Endothelial cell of umbilical vein (primary cell): ENCODE results near the gene CMSS1. TPM values are rescaled to one million over a fixed set of nuclear protein-coding genes. Genes with fewer than 3 reads are reported as not detected.

Experiments used
- BruUV-seq: library from RNA; stranded (reverse); fragments of 400-500 nt; replicated peaks from 2 replicates; lab custom pipeline; 2021; lab: Mats Ljungman, UMichigan
- CTCF ChIA-PET: fragments of 300-600, 350-600 bp; sonication (Branson Sonifier 250); formaldehyde crosslinking; loops from one replicate; lab custom pipeline; 2021; ENCODE audit warnings: antibody characterized with exemption, inconsistent platforms; lab: Charles Lee
- POLR2A ChIA-PET: fragments of 300-600, 350-600 bp; sonication (Branson Sonifier 250); formaldehyde crosslinking; loops from one replicate; lab custom pipeline; 2021; ENCODE audit warnings: antibody characterized with exemption, inconsistent platforms; lab: Charles Lee
- DNase-seq: peaks from one replicate; pipeline ENCODE4 v3.0.0-alpha.2; 2011; ENCODE audit warnings: low read depth, low spot score
- FAIRE-seq: peaks from 2 replicates; lab custom pipeline; 2011; peaks lifted over from hg19 to GRCh38; lab: Jason Lieb, UNC
- H2AFZ ChIP-seq: 2 replicates; pipeline ENCODE4 v1.6.0; 2012; ENCODE audit warnings: low read depth, low read length, control low read depth, inconsistent platforms
- H3K27ac ChIP-seq: 2 replicates; pipeline ENCODE4 v1.5.1; 2011; ENCODE audit warnings: low read depth, mild to moderate bottlenecking, control low read depth, low read length, moderate library complexity; ENCODE audit not compliant: insufficient read depth
- H3K27me3 ChIP-seq, 2 experiments: 2 replicates each; pipeline versions ENCODE4 v1.6.0 to v1.6.1; 2011; ENCODE audit warnings: low read length in 2 of 2, mixed read lengths in 1 of 2; ENCODE audit not compliant: control insufficient read depth in 2 of 2, insufficient read depth in 2 of 2
- H3K36me3 ChIP-seq, 2 experiments: 2 replicates in 1 of 2; 3 replicates in 1 of 2; pipeline ENCODE4 v1.5.1; 2011; ENCODE audit warnings: low read length in 2 of 2, mild to moderate bottlenecking in 1 of 2, moderate library complexity in 1 of 2; ENCODE audit not compliant: control insufficient read depth in 2 of 2, insufficient read depth in 2 of 2; ENCODE audit errors: extremely low read depth in 1 of 2
- H3K4me1 ChIP-seq: 3 replicates; pipeline ENCODE4 v1.5.1; 2011; ENCODE audit warnings: mild to moderate bottlenecking, low read length; ENCODE audit not compliant: control insufficient read depth, insufficient read depth; ENCODE audit errors: extremely low read depth
- H3K4me2 ChIP-seq: 2 replicates; pipeline ENCODE4 v1.6.1; 2011; ENCODE audit warnings: low read length, control low read depth, mixed read lengths; ENCODE audit not compliant: insufficient read depth
- H3K4me3 ChIP-seq, 3 experiments: fragments of 200-600 bp in 1 of 3; sonication (generic), shearing (Covaris generic) in 1 of 3; replicated peaks in 1 of 3; 2 replicates each; pipeline ENCODE4 v1.5.1; 2011 to 2016; ENCODE audit warnings: control low read depth in 3 of 3, low read length in 3 of 3, mild to moderate bottlenecking in 2 of 3, inconsistent platforms in 1 of 3, low read depth in 1 of 3, moderate library complexity in 1 of 3; ENCODE audit not compliant: insufficient read depth in 1 of 3
- H3K79me2 ChIP-seq: 2 replicates; pipeline ENCODE4 v1.6.0; 2012; ENCODE audit warnings: low read length, inconsistent platforms; ENCODE audit not compliant: control insufficient read depth, insufficient read depth
- H3K9ac ChIP-seq: replicated peaks from 2 replicates; pipeline ENCODE3; 2011; ENCODE audit warnings: low read length, control low read depth; ENCODE audit not compliant: insufficient read depth; ENCODE audit errors: extremely low read depth
- H3K9me1 ChIP-seq: replicated peaks from 3 replicates; pipeline ENCODE4 v1.6.0; 2011; ENCODE audit warnings: mild to moderate bottlenecking, low read length; ENCODE audit not compliant: control insufficient read depth, insufficient read depth; ENCODE audit errors: extremely low read depth
- H3K9me3 ChIP-seq: replicated peaks from 2 replicates; pipeline ENCODE4 v1.5.1; 2012; ENCODE audit warnings: low read length, inconsistent platforms; ENCODE audit not compliant: control insufficient read depth, insufficient read depth
- H4K20me1 ChIP-seq: replicated peaks from 2 replicates; pipeline ENCODE3; 2011; ENCODE audit warnings: mild to moderate bottlenecking, low read length; ENCODE audit not compliant: control insufficient read depth, insufficient read depth; ENCODE audit errors: extremely low read depth
- EZH2 ChIP-seq: IDR thresholded peaks from 2 replicates; pipeline ENCODE4 v1.6.1; 2012; ENCODE audit warnings: borderline replicate concordance, low read depth, mild to moderate bottlenecking, moderate library complexity, low read length, inconsistent platforms; ENCODE audit not compliant: severe bottlenecking
- FOS ChIP-seq: IDR thresholded peaks from 2 replicates; pipeline ENCODE4 v1.6.1; 2011; ENCODE audit warnings: mild to moderate bottlenecking, low read length, moderate library complexity, borderline replicate concordance; ENCODE audit not compliant: insufficient read depth
- GATA2 ChIP-seq: IDR thresholded peaks from 2 replicates; pipeline ENCODE4 v1.7.0; 2011; ENCODE audit warnings: low read depth, mild to moderate bottlenecking, moderate library complexity, mixed read lengths, low read length; ENCODE audit not compliant: insufficient read length, insufficient read depth
- JUN ChIP-seq: IDR thresholded peaks from 2 replicates; pipeline ENCODE4 v1.6.1; 2011; ENCODE audit warnings: borderline replicate concordance, low read depth; ENCODE audit not compliant: insufficient read length, insufficient read depth
- MYC ChIP-seq: IDR thresholded peaks from one replicate; pipeline ENCODE4 v1.6.1; 2011; ENCODE audit warnings: mild to moderate bottlenecking, low read depth, low read length
- POLR2A ChIP-seq: IDR thresholded peaks from 2 replicates; pipeline ENCODE4 v1.6.1; 2012; ENCODE audit warnings: low read depth, mild to moderate bottlenecking, control low read depth, low read length
- POLR2AphosphoS5 ChIP-seq: IDR thresholded peaks from 2 replicates; pipeline ENCODE4 v1.6.1; 2012; ENCODE audit warnings: low read depth, mild to moderate bottlenecking, control low read depth, low read length, moderate library complexity; ENCODE audit not compliant: insufficient read depth
- dilution Hi-C: fragments of 300-500 bp; cut with MboI; formaldehyde crosslinking; loops from one replicate; pipeline ENCODE4 v1.15.0; 2019; ENCODE audit warnings: low sequenced_read_pairs; ENCODE audit not compliant: extremely low pct_ligation_motif_present
- intact Hi-C: fragments of 100-400 bp; cut with micrococcal nuclease; formaldehyde crosslinking; loops from one replicate; pipeline ENCODE4 v1.10.0; 2022
- polyA plus RNA-seq, 4 experiments: library from polyadenylated mRNA; depleted of rRNA in 3 of 4; stranded (reverse) in 3 of 4; unstranded in 1 of 4; fragments of >200 nt; gene quantifications; 2 replicates each; pipeline versions ENCODE4 v1.2.1 to v1.2.3, GENCODE V29; 2011 to 2012; ENCODE audit warnings: missing spikeins in 1 of 4
- total RNA-seq: library from RNA; stranded (reverse); gene quantifications from 2 replicates; pipeline ENCODE4 v1.2.3, GENCODE V29; 2021
- TF ChIP-seq, protein P1 (sequence below), 2 donors: IDR thresholded peaks; 1 replicate in 1 of 2; 2 replicates in 1 of 2; pipeline ENCODE4 v1.5.1; 2011; ENCODE audit warnings: low read length in 2 of 2, mild to moderate bottlenecking in 2 of 2, moderate library complexity in 2 of 2, control low read depth in 1 of 2, inconsistent platforms in 1 of 2, low read depth in 1 of 2; ENCODE audit not compliant: insufficient read depth in 1 of 2; ENCODE audit errors: extremely low read depth in 1 of 2
- TF ChIP-seq, protein P2 (sequence below): IDR thresholded peaks from 2 replicates; pipeline ENCODE4 v1.6.1; 2011; ENCODE audit not compliant: insufficient read depth, insufficient read length

The CMSS1 gene
- total and polyA plus RNA-seq, 2 donors (not counting 3 experiments of a cell fraction or from before 2014, with no cell fraction given) = 9.7 to 60.6 TPM

DNA sequence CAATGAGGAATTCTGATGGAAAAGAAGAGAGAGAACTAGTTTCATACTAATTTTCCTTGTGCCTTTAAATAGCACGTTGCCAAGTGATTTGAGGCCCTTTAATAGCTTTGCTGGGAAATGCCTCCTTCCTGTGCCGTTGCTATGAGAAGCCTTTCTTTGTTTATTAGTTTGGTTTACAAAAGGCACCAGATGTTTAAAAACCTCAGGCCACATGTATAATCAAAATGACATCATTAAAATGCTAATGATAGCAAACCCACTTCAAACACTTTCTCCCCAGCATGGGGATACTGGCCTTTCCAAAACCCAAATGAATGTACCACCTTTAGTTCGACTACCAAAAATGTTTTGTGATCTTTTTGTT lies 393.1 kb downstream of the CMSS1 start:
- Histone ChIP-seq H3K9me3 (no peaks in the 10 kb centered on the region), H3K27me3 (peaks cover 1 to 2% of the 10 kb centered on the region in 2 experiments), H3K4me1 (no peaks in the 10 kb centered on the region), H3K79me2 (no peaks in the 10 kb centered on the region), H3K4me2 (no peak overlapping the region), H3K36me3 (no peaks in the 10 kb centered on the region), H3K27ac (no peak overlapping the region), H4K20me1 (no peaks in the 10 kb centered on the region), H3K4me3 (no peak overlapping the region), H2AFZ (no peak overlapping the region), H3K9ac (no peak overlapping the region), H3K9me1 (no peaks in the 10 kb centered on the region)
- dilution Hi-C loops = no loop called here
- intact Hi-C loops = loop anchor here (1.0 kb wide), 1 partner anchor 51 kb away; no protein-coding TSS in a partner anchor
- TF ChIP-seq JUN (peak; percentile 85), GATA2 (no peak), POLR2A (no peak), EZH2 (no peak), POLR2AphosphoS5 (no peak), FOS (no peak), MYC (no peak)
- TF ChIP-seq, protein P1, sequence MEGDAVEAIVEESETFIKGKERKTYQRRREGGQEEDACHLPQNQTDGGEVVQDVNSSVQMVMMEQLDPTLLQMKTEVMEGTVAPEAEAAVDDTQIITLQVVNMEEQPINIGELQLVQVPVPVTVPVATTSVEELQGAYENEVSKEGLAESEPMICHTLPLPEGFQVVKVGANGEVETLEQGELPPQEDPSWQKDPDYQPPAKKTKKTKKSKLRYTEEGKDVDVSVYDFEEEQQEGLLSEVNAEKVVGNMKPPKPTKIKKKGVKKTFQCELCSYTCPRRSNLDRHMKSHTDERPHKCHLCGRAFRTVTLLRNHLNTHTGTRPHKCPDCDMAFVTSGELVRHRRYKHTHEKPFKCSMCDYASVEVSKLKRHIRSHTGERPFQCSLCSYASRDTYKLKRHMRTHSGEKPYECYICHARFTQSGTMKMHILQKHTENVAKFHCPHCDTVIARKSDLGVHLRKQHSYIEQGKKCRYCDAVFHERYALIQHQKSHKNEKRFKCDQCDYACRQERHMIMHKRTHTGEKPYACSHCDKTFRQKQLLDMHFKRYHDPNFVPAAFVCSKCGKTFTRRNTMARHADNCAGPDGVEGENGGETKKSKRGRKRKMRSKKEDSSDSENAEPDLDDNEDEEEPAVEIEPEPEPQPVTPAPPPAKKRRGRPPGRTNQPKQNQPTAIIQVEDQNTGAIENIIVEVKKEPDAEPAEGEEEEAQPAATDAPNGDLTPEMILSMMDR (IDR thresholded peaks at IDR 0.05; ENCODE audit: extremely low read depth in 1 of 2, insufficient read depth in 1 of 2, low read depth in 1 of 2, low read length in 2 of 2) = no peak
- TF ChIP-seq, protein P2, sequence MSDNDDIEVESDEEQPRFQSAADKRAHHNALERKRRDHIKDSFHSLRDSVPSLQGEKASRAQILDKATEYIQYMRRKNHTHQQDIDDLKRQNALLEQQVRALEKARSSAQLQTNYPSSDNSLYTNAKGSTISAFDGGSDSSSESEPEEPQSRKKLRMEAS = peak; percentile 13
- peak; percentile 72 for FAIRE-seq
- DNase-seq = peak; percentile 83
- ChIA-PET POLR2A (no interaction called here), CTCF (interaction anchor here (0.6 to 1.3 kb wide), 2 partner anchors 12 to 142 kb away, joined by 4 read pairs; no protein-coding TSS in a partner anchor)
- BruUV-seq = no TSS peak
